ENCODE data around the gene ASMT.

DNA sequence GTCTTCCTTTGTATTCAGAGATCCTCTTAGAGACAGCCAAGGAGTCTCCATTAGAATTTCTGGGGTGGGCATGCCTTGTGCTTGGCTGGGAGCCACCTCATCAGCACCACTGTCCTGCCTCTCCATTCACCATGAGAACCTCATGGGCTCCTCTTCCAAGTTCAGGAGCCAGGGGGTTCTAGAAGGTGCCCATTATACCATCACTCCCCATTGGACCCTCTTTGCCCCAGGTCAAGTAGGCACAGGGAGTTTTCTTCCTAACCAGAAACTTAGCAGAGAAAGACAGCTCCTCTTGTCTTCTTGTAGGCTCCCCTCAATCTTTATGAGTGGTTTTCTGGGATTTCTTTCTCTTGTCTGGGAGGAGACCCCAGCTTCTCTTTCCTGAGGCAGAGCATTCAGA is 31.1 kb downstream of the ASMT start:
- TF ChIP-seq PPARA (CRISPR knock-in tag; IDR thresholded peaks at IDR 0.05; ENCODE audit: borderline replicate concordance) = no peak
- TF ChIP-seq TCF4 (CRISPR knock-in tag; IDR thresholded peaks at IDR 0.05; ENCODE audit: borderline replicate concordance) = no peak
- TF ChIP-seq, protein P1, sequence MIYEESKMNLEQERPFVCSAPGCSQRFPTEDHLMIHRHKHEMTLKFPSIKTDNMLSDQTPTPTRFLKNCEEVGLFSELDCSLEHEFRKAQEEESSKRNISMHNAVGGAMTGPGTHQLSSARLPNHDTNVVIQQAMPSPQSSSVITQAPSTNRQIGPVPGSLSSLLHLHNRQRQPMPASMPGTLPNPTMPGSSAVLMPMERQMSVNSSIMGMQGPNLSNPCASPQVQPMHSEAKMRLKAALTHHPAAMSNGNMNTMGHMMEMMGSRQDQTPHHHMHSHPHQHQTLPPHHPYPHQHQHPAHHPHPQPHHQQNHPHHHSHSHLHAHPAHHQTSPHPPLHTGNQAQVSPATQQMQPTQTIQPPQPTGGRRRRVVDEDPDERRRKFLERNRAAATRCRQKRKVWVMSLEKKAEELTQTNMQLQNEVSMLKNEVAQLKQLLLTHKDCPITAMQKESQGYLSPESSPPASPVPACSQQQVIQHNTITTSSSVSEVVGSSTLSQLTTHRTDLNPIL (CRISPR knock-in tag; IDR thresholded peaks at IDR 0.05; ENCODE audit: low read depth) = no peak
- no peak for TF ChIP-seq ZFP30 (CRISPR knock-in tag; IDR thresholded peaks at IDR 0.05)
- no peak for TF ChIP-seq TOX (CRISPR knock-in tag; IDR thresholded peaks at IDR 0.05; ENCODE audit: borderline replicate concordance)
- TF ChIP-seq, protein P2, sequence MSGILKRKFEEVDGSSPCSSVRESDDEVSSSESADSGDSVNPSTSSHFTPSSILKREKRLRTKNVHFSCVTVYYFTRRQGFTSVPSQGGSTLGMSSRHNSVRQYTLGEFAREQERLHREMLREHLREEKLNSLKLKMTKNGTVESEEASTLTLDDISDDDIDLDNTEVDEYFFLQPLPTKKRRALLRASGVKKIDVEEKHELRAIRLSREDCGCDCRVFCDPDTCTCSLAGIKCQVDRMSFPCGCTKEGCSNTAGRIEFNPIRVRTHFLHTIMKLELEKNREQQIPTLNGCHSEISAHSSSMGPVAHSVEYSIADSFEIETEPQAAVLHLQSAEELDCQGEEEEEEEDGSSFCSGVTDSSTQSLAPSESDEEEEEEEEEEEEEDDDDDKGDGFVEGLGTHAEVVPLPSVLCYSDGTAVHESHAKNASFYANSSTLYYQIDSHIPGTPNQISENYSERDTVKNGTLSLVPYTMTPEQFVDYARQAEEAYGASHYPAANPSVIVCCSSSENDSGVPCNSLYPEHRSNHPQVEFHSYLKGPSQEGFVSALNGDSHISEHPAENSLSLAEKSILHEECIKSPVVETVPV (CRISPR knock-in tag; IDR thresholded peaks at IDR 0.05) = no peak
- no peak for TF ChIP-seq ISL1 (CRISPR knock-in tag; IDR thresholded peaks at IDR 0.05)
- TF ChIP-seq ZNF565 (CRISPR knock-in tag; conservative IDR thresholded peaks at IDR 0.05; ENCODE audit: low read depth) = no peak
- TF ChIP-seq ZFP3 (CRISPR knock-in tag; IDR thresholded peaks at IDR 0.05) = no peak
- TF ChIP-seq ZNF8 (CRISPR knock-in tag; IDR thresholded peaks at IDR 0.05) = no peak
- no peak for TF ChIP-seq ARNTL (CRISPR knock-in tag; IDR thresholded peaks at IDR 0.05; ENCODE audit: borderline replicate concordance, low read depth)

All from SK-N-SH treated with all-trans-retinoic acid at 6 μM for 48 hours (cell line).